HL-60 (cell line): ENCODE results near the gene TNFRSF8.

Experiments used
- POLR2AphosphoS5 ChIP-seq: IDR thresholded peaks from 2 replicates; pipeline ENCODE4 v1.6.1; 2012; ENCODE audit warnings: low read depth
- TF ChIP-seq, protein P1 (sequence below): IDR thresholded peaks from one replicate; pipeline ENCODE4 v1.5.1; 2011; ENCODE audit warnings: low read length, control low read depth, inconsistent platforms; ENCODE audit not compliant: insufficient read depth

DNA sequence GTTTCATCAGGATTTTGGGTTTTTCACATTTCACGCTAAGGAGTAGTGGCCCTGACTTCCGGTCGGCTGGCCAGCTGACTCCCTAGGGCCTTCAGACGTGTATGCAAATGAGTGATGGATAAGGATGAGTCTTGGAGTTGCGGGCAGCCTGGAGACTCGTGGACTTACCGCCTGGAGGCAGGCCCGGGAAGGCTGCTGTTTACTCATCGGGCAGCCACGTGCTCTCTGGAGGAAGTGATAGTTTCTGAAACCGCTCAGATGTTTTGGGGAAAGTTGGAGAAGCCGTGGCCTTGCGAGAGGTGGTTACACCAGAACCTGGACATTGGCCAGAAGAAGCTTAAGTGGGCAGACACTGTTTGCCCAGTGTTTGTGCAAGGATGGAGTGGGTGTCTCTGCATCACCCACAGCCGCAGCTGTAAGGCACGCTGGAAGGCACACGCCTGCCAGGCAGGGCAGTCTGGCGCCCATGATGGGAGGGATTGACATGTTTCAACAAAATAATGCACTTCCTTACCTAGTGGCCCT, 80.6 kb downstream of the TNFRSF8 start:
- TF ChIP-seq POLR2AphosphoS5: peak; percentile 94
- TF ChIP-seq, protein P1, sequence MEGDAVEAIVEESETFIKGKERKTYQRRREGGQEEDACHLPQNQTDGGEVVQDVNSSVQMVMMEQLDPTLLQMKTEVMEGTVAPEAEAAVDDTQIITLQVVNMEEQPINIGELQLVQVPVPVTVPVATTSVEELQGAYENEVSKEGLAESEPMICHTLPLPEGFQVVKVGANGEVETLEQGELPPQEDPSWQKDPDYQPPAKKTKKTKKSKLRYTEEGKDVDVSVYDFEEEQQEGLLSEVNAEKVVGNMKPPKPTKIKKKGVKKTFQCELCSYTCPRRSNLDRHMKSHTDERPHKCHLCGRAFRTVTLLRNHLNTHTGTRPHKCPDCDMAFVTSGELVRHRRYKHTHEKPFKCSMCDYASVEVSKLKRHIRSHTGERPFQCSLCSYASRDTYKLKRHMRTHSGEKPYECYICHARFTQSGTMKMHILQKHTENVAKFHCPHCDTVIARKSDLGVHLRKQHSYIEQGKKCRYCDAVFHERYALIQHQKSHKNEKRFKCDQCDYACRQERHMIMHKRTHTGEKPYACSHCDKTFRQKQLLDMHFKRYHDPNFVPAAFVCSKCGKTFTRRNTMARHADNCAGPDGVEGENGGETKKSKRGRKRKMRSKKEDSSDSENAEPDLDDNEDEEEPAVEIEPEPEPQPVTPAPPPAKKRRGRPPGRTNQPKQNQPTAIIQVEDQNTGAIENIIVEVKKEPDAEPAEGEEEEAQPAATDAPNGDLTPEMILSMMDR: no peak
